ENCODE data around the gene FXYD3.
"Not testable (repeated sequence)": the region's sequence is repeated elsewhere in the genome, so short reads cannot be mapped to it uniquely, and the experiment has no call there.

The FXYD3 gene

DNA sequence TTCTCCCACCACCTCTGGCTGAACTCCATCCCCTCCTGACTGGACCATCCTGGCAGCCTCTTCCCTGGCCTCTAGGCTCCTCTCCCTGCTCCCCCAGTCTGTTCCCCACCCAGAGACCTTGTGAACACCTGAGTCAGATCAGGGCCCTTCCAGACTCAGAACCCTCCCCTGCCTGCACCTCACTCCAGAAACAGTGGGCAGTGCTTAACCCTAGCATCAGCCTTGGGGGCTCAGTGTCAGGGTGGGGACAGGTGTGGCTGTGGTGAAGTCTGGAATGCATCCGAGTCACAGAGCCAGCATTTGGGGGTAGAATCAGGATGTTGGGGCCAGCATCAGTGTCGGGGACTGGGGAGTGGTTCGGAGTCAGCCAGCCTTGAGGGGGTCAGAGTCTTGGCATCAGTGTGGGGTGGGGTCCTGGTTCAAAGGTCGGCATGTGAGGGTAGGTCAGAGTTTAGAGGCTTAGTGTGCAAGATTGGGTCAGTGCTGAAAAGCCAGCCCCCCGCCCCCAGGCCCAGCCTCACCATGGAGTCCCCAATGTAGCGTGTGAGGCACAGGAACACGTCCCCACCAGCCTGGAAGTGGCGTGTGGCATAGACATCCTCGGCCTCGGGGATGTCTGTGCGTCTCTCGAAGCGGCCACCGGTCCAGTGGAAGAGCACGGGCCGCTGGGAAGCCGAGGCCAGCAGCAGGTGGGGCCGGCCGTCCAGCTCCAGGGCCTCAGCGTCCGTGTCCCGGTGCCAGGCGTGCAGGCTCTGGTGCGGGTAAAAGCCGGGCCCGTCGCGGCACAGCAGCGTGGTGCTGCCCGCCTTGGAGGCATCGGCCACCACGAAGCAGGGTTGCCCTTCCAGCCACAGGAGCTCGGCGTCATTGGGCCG, 10.4 kb downstream of the FXYD3 start:
- DNase-seq = no peak

DNA sequence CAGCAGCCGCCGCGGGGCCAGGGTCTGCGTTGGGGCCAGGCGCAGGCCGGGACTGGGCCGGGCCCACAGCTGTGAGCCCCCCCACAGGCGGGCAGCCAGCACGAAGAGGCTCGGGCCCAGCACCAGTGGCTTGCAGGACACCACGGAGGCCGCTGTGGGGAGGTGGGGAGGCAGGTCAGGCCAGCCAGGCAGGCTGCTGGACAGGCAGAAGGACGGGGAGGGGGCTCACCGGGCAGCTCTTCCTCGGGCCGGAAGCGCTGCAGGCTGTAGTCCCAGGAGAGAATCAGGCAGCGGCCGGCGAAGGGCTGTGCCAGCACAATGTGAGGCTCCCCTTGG, 11.0 kb downstream of the FXYD3 start:
- DNase-seq = no peak

DNA sequence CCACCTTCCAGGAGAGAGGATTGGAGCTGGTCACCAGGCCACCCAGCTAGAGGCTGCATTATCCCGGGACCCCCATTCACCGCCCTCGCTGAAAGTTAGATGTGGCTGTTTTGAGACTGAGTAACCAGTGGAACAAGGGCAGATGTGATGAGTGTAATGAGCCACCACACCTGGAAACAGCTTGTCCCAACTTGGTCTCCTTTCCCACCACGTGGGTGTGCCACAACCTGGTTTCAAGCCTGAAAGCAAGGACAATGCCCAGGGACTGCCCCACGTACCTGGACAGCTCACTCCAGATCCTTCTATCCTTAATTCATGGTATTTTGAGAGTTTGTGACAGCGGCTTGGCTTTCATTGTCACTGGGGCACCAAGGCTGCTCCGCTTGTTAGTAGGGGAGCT, 12.2 kb downstream of the FXYD3 start:
- no peak for DNase-seq

DNA sequence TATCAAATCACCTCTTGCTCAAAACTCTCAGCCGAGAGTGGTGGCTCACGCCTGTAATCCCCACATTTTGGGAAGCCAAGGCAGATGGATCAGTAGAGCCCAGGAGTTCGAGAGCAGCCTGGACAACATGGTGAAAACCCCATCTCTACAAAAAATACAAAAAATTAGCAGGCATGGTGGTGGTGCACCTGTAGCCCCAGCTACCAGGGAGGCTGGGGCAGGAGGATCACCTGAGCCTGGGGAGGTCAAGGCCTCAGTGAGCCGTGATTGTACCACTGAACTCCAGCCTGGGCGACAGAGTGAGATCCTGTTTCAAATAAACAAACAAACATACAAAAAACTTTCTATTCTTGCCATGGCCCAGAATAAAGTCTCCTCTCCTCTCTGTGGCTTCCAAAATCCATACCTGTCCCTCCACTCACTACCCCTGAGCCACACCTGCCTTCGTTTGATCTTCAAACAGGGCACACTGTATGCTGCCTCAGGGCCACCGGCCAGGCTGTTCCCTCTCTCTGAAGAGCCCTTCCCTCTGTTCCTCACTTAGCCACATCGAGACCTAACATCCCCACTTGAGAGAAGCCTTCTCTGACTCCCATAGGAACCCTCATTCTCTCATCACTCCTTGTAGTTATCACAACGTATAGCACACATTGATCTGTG, 12.9 kb downstream of the FXYD3 start:
- no peak for DNase-seq

DNA sequence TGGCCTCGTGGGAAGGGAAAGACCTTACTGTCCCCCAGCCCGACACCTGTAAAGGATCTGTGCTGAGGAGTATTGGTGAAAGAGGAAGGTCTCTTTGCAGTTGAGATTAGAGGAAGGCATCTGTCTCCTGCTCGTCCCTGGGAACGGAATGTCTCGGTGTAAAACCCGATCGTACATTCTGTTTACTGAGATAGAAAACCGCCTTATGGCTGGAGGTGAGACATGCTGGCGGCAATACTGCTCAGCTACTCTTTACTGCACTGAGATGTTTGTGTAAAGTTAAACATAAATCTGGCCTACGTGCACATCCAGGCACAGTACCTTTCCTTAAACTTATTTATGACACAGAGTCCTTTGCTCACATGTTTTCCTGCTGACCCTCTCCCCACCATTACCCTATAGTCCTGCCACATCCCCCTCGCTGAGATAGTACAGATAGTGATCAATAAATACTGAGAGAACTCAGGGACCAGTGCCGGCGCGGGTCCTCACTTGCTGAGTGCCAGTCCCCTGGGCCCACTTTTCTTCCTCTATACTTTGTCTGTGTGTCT, 14.2 kb downstream of the FXYD3 start:
- DNase-seq = not testable (repeated sequence)

DNA sequence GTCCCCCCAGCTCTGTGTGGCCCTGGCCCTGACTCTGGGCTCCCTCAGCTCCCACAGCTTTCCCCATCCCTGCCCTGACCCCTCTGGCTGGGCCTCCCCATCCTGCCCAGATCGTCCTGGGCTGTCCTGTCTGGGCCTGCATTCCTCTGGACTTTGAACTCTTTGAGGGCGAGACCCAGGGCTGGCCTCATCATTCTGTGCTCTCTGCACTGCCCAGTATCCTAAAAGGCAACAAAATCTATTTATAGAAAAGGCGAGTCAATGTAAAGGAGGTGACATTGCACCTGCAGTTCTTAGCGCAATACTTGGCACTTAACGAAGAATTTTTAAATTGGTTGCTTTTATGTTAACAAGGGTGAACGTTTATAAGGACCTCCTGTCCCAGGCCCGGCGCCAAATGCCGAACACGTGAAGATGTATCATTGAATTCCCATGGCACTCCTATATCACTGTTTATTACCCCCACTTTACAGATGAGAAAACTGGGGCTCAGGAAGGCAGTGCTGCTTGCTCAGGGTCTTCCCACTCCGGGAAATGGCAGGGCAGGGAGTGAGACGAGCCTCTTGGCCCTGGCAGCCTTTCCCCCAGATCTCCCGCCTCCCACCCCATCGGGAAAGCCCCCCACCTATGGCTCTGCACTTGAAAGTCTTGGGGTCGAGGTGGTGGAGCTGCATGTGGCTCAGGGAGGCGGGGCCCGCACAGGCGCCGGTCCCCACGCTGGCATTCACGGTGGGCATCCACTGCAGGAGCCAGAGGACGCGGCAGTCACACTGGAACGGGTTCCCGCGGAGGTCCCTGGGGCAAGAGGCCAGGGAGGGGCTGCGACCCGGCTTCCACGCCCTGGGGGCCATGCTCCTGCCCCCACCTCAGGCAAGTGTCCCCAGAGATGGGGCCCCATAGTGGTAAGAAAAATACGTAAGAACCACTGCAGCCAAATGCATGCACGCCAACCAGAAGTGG, 15.4 kb downstream of the FXYD3 start:
- DNase-seq = no peak

DNA sequence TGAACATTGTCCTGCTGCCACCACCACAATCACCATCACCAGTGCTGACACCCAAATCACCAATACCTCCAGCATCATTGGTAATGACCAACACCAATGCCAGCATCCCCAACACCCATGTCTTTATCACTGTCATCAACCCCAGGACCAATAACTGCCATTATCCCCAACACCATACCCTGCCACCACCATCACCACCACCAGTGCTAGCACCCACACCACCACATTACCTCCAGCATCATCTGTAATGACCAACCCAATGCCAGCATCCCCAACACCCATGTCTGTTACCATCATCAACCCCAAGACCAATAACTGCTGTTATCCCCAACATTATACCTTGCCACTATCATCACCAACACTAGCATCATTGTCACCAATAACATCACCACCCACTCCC, 16.6 kb downstream of the FXYD3 start:
- DNase-seq = no peak

DNA sequence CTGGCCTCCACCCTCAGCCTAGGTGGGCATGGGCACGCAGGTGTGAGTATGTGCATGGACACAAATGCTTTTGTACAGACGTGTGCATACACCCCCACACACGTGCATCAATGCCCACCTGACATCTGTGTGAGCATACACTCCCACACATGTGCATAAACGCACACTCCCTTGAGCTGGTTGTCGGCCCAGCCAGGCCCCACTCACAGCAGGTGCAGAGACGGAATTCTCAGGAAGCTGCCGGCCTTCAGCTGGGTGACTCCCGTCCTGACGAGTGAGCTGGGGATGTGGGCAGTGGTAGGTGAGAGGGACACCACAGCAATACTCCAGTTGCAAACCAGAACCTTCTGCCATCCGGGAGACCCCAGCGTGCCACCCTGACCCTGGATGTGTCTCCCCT, 18.2 kb downstream of the FXYD3 start:
- no peak for DNase-seq

DNA sequence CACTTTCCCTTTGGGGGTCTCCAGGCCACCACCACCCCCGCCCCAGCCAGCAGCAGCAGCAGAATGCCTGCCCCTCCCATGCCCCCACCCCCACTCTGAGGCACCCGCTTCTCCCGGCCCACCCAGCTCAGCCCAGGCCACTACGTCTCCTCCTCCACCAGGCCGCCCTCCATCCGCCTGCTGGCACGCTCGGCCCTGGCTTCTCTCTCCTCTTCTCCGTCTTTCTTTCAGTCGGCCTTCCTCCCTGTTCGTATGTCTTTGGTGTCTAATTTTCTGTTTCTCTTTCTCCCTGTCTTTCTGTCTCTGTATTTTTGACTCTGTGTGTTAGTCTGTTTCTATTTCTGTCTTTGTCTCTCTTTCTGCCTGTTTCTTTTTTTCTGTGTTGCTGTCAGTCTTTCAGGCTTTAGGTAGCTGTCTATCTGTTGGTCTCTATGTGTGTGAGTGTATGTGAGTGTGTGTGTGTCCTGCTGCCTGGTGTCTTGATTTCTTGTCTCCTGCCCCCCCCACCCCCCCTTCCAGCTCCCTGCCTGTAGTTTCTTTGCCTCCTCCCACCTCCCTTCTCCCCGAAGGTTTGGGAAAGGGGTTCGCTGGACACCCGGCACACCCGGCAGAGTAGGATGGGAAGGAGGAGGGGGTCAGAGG, 19.1 kb downstream of the FXYD3 start, which contains the start of gene LGI4:
Gene LGI4, minus strand, starts transcription at position 459 of the 642 bp plus-strand sequence. Its CDS starts 379 bp downstream, at position 80.
- no peak for DNase-seq

DNA sequence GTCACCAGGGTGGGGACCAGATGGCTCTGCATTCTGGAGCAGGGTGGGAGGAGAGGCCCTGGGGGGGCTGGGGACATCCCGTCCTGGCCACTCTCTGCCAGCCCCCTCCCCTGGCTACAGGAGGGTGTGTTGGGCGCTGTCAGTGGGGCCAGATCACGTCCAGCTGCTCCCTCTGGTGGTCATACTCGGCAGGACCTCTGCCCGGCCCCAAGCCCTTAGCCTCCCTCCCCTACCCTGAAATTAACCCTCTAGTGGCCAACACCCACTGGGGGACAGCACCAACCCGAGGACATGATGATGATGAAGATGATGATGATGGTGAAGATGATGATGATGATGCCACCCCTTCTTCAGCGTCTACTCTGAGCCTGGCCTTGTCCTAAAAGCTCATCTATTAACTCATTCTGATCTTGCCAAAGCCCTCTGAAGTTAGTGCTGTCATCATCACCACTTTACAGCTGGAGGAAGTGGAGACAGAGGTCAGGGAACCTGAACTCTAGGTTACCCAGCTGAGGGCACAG, 19.8 kb downstream of the FXYD3 start:
- peak; percentile 28 for DNase-seq

DNA sequence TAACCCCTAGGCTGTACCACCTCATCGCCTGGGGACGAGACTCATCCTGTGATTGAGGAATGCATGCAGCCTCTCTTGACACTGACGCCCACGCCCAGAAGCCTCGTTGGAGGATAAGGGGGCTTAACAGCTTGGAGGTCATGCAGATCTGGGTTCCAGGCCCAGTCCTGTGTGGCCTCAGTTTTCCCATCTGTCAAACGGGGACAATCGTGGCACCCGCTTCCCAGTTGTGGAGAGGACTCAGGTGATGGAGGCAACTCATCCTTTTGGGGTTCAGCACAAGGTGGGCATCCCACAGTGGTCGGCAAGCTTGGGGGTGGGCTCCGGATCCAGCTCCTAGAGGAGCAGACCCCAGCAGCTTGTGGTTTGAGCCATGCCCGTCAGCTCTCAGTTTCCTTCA, 20.6 kb downstream of the FXYD3 start:
- no peak for DNase-seq

DNA sequence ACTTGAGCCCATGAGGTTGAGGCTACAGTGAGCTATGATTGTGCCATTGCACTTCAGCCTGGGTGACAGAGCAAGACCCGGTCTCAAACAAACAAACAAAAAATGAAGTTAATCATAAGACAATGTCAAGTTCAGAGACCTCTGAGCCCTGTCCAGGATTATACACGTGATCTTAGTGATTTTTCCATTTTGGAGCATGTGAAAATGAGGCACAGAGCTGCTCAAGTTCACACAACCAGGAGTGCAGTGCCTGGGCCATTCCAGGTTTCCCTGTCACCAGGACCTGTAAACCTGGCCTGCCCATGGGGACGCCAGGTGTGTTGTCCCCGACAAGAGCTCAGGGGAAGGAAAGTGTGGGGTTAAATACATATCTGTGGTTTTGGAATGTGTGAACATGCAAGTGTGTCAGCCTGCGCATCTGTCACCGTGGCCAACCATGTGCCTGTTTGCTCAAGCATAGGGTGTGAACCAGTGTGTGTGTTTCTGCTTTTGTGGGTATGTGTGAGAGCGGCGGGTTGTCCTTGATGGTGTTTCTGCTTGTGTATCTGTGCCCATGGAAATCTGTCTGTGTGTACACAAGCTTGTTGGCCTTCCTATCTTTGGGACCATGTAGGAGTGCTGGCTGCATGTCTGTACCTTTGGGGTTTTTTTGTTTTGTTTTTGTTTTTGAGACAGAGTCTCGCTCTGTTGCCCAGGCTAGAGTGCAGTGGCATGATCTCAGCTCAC, 21.5 kb downstream of the FXYD3 start:
- DNase-seq = no peak

DNA sequence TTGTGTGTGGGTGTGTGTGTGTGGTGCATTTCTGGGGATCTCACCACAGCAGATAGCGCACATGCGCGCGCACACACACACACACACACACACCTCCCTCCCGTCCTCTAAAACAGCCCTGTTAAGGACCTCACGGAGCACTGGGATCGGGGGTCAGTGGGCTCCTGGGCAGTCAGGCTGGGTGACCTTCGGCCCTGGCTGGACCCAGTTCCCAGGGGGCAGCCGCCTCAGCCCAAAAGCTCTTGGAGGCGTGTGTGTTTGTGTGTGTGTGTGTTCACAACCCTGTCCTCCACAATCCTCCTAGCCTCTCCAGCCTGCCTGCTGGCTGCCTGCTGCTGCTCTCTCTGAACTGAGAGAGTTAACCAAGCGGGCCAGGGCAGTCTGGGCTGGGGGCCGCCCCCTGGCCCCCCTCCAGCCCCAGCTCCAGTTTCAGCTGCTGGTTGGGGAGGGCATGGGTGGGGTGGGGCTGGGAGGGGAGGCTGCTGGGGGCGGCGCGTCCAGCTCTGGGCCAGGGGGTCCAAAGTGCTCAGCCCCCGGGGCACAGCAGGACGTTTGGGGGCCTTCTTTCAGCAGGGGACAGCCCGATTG, 22.8 kb downstream of the FXYD3 start, which contains the start of gene FXYD1:
Gene FXYD1, plus strand, starts transcription at position 520 of the 588 bp plus-strand sequence. CDS start 1,256 bp downstream, outside the sequence.
- no peak for DNase-seq

DNA sequence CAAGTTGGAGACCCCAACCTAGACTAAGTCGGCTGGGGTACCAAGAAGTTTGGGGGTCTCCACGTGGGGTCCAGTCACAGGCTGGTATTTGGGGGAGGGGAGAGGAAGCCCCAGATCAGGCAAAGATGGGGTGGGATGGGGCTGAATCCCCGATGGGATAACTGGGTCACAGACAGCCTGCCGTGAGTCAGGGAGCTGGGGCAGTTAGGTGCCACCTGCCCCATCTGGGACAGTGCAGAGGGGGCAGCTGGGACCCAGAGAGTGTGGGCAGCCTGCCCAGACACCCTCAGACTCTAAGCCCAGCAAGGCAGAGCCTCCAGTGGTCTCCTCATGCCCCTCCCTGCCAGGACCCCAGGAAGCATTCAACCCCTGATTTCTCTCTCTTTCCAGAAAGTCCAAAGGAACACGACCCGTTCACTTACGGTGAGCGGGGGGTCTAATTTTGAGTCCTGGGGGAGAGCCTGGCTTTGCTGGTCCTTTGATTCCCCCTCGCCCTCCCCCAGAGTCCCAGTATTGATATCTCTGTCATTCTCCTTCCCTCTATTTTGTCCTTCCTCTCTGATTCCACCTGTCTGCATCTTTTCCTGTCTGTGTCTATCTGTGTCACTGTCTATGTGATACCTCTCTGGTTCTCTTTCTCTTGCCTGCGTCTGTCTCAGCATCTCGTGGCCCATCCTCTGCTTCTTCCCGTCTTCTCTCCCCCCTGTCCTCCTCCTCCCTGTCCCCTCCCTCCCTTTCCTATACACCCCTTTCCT, 24.8 kb downstream of the FXYD3 start:
- no peak for DNase-seq

DNA sequence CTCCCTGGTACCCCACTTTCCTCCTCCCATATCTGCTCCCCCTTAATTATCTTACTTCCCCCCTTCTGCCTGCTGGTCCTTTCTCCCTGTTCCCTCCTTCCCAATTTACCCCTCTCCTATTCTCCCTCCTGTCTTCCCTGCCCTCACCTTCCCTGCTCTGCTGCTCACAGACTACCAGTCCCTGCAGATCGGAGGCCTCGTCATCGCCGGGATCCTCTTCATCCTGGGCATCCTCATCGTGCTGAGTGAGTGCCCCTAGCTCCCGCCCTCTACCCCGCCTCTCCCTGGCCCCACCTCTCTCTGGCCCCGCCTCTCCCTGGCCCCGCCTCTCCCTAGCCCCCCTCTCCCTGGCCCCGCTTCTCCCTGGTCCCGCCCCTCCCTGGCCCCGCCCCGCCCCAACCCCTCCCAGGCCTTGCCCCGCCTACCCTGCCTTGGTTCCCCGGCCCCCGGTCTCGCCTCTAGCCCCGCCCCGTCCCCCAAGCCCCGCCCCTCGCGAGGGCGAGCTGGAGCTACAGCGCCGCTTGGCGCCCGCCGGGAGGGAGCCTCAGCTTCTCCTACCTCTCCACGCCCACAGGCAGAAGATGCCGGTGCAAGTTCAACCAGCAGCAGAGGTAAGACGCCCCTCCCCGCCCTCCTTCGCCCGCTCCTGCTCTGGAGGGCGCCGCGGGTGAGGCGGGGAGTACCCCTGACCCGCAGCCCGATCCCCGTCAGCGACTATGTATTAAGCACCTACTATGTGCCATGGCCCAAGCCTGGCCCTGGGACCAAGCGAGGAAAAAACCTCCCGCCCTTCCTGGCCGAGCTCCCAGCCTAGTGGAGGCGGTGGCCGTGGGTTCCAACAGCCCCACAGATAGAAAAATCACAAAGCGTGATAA, 25.6 kb downstream of the FXYD3 start:
- no peak for DNase-seq

DNA sequence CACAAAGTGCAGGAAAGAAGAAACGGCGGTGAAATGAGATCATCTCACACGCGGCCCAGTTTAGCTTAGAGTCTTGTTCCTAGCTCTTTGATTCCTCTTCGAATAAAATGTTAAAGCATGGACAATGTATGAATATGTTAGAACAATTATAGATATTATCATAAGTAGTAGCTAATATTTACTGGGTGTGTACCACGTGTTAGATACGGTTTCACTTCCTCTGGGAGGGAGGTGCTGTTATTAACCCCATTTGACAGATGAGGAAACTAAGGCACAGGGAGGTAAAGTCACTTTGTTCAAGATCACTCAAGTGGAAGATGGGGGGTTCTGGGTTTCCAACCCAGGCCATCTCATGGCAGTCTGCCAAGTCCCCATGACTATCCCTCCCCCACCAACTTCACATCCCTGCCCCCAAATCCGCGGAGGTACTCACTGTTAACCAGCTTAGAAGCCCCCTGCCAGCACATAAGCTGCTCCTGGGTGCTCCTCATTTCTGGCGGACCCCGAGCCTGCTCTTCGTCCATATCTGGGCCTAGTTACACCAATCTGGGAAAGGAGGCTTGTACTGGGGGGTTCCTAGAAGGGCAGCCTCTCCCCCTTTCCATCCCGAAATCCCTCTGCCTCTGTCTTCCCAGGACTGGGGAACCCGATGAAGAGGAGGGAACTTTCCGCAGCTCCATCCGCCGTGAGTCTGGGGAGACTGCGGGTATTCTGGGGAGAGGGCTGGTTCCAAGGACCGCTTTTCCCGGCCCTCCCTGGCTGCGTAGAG, 26.4 kb downstream of the FXYD3 start:
- no peak for DNase-seq

DNA sequence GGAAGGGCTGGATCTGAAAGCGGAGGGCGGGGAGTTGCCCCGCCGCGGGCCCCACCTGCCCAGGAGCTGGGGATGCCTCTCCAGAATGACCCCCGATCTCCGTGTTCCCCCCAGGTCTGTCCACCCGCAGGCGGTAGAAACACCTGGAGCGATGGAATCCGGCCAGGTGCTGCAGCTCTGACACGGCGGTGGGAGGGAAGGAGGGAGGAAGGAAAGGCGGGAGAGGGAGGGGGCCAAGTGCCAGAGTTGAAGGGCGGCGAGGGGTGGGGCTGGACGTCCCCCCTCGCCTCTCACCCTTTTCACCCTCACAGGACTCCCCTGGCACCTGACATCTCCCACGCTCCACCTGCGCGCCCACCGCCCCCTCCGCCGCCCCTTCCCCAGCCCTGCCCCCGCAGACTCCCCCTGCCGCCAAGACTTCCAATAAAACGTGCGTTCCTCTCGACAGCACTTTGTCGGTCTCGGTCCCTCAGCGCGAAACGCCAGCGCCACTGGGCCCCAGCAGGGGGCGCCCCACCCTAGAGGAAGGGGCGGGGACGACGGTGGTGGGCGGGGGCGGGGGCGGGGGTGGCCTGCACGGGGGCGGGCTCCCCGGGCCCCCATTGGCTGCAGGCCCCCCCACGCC, 27.1 kb downstream of the FXYD3 start:
- no peak for DNase-seq

DNA sequence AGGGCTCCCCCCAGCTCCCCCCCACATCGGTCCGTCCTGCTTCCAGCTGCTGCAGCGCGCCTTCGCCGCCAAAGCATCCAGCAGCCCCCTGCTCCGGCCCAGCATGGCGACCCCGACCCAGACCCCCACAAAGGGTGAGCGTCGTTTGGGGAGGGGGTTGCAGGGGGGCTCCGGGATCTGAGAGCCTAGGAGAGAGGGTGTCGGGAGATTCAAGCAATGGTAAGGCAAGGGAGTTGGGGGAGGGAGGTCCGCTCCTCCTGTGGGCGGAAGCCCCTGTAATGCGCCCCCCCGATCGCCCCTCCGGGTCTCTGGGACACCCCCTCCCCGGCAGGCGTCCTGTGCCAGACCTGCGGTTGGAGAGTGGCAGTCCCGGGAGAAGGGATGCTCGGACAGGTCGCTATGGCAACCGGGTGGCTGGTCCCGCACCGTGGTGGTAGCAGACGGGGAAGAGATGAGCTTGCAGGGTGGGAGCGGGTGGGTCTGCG, 27.6 kb downstream of the FXYD3 start, which contains the start of gene FXYD7:
Gene FXYD7, plus strand, starts transcription at position 25 of the 485 bp plus-strand sequence. Its CDS starts 79 bp downstream, at position 104.
- DNase-seq = no peak

Measured in NCI-H524 treated with DMSO at 0.1 percent for 48 hours (cell line).